ENCODE results near the gene GTF3C4.

Gene GTF3C4

DNA sequence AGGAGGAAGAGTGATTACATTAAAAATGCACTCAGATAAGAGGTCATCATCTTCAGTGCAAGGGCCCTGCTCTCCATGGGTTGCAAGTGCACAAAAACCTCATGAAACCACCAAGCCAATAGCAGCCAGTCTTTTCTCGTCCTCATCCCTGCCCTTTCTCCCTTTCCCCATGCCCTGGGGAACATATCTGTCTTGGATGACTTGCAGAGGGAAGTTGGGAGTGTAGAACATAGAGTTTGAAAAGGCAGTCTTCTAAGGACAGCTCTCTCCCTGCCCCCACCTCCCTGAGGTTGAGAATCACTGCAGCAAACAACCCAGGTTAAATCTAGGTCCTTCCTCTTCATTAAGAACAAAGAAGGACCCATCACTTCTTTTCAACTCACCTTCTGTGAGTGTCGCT is 22.5 kb upstream of the GTF3C4 start:
- no peak for DNase-seq

DNA sequence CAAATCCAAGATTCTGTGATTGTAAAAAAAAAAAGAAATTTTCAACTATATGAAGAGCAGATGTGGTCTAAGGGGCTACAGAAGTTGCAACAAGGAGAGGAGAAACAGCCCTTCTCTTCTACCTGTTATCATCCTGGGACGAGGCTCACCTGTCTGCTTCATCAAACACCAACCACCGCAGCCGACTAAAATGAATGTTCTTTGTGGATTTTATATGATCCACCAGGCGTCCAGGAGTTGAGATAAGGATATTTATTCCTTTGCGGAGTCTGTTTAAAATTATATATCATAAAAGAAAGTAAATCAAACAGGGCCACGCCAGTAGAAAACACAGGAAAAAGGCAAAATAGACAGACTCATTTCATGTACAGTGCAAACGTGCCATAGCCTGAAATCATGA is 22.0 kb upstream of the GTF3C4 start:
- DNase-seq = no peak

DNA sequence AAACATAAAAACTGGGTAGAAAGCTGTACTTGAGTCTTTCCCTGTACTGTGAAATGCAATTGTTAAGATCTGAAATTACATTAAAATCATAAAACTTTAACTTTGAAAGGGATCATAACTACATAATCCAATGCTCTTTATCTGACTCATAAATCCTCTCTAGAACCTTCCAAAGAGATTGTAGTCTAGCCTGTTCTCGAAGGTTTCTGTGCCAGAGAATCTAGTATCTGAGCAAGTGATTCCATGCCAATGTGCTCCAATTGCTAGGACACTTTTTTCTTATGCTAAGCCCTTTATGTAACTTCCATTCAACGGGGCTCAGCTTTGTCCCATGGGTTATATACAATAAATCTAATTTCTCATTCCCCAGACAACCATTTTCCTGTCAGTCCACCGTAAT is 21.6 kb upstream of the GTF3C4 start:
- DNase-seq = no peak

DNA sequence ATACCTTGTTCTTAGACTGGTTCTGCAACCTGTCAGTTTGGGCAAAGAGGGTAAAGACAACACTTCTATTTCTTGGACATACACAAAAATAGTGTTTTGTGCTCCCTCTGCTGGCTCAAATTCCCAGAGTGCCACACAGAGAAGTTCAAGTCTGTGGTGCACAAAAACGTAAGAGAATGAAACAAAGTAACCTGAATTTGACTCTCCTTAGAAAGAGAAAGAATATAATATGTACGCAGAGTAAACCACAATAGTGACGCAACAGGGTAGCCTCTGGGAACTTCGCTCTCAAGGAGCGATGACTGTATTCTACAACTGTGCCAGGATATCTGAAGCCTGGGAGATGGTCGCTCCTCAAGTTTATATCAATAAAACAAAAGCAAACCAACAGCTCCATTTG is 19.0 kb upstream of the GTF3C4 start:
- DNase-seq = no peak

DNA sequence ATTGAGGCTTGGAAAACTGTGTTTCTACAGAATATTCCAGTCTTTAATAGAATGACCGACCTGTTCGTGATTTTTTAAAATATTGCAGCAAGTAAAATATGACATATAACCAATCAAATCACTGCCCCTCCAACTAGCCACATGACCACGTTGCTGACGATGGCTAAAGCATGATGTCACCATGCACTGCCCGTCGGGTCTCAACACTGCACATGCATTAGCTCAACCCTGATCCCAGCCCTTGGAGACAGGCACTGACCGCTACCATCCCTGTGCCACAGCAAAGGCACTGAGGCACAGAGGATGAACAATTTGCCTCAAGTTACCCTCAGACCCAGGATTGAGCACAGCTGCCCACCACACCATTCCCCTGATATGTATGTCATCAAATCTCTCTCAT is 14.0 kb upstream of the GTF3C4 start:
- DNase-seq = no peak

DNA sequence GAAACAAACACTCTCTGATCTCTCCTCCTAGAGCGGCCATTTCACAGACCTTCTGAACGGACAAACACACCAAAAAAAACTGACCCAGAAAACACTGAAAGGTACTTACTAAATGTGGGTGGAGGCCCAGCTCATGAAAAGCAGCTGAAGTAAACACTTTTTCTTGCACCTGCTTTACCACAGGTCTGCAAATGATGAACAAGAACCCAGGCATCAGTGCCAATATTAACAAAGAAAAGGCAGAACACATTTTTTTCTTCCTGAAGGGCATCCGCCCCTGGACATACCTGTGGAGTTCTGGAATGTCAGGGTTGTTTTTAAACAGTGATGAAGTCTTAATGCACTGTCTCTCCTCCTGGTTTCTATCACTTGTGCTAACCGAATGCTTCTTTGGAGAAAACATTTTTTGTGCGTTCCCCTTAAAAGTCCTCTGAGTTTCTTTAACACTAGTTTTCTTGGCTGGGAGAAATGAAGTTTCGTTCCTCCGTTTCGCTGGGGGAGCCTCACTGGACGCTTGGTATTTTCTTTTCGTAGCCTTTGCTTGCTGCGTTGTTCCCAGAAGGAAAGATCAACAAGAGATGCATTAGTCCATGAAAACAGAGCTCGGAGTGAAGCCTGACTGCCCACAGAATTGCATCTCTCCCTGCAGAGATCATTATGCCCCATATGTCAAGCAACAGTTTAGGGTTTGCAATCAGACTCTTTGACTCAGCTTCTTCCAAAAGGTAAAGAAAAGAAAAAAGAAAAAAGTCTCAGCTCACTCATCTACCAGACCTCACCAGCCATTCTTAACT is 7.9 kb upstream of the GTF3C4 start:
- no peak for DNase-seq

DNA sequence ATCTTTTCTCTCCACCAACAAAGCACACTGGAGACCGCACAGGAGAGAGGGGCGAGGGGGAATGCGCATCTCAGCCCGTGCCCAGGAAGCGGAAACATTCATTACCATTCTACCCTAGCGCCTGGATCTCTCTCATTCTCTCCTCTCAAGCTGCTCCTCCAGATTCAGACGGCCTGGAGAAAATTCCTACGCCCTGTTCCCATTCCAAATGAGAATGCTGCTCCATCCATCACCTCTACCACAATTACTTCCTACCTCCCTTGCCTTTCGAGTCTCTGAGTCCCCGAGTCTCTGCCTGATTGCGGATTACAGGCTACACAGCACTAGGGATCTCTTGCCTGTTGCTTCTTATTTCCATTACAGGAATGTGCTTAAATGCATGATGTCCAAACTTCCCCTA is 7.1 kb upstream of the GTF3C4 start:
- no peak for DNase-seq

DNA sequence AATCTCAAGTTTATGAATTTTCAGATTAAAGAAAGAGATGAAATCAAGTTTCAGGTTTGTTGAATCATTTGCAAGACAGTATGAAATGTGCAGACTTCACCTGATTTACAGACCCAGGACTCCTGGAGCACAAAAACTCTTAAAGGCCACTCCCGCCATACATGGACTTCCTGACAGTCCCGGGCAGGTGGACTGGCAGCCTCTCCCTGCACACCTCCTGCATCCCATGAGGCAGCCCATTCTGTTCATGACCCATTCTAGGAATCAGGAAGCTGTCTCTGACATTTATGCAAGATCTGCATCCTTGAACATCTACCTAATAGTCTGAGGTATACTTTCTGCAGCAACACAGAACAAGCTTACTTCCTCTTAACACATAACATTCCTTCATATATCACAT is 6.4 kb upstream of the GTF3C4 start:
- no peak for DNase-seq

DNA sequence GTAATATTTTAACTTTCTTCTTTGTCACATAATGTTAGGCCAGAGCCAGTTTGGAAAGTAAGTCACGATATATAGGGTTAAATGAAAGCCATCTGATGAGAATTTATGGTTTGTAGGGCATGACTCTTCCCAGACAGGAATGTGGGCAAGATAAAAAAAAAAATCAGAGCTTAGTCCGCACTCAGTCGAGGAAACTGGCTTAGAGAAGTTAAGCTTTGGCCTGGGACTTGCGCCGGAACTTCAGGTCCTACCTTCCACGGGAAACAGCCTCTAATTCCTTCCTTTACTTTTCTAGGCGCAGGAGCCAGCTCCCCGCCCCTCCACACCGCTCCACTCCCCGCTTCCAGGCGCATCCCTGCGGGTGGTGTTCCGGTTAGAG is 956 bp upstream of the GTF3C4 start:
- DNase-seq = no peak

DNA sequence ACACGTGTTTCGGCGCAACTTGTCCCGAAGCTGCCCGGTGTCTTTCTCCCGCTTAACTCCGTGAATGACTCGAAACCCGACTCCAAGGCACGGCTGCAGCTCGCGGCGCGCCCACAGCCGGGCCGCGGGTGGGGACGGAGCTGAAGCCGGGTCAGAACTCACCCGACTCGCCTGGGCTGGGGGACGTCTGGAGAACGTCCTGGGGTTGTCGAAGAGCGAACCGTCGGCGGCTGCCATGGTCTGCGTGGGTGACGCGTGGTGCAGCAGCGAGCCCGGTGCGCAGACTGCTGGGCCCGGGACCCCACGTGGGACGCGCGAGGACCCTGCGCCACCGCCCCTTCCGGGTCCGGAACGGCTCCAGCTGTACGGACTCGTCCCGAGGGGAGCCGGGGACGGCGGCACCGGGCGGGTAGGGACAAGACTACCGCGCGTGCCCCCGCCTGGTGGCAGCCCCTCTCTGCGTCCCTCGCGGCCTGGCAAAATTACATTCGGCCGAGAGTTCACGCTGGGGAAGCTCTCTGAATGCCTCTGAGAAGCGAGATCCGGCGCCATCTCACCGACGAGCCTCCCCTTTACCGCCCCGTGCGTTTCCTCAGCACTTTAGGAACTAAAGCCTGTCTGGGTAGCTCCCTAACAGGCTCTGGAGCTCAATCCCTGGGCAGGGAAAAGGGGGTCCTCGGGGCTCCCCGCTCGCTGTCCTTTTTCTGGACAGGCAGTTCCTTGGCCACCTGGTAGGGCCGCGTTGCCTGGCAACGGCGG is 387 bp upstream of the GTF3C4 start, which contains the start of gene DDX31:
DDX31 (minus strand) TSS at position 286 of the 759 bp plus-strand sequence; CDS start at position 237, 49 bp downstream.
- DNase-seq = peak; percentile 84

DNA sequence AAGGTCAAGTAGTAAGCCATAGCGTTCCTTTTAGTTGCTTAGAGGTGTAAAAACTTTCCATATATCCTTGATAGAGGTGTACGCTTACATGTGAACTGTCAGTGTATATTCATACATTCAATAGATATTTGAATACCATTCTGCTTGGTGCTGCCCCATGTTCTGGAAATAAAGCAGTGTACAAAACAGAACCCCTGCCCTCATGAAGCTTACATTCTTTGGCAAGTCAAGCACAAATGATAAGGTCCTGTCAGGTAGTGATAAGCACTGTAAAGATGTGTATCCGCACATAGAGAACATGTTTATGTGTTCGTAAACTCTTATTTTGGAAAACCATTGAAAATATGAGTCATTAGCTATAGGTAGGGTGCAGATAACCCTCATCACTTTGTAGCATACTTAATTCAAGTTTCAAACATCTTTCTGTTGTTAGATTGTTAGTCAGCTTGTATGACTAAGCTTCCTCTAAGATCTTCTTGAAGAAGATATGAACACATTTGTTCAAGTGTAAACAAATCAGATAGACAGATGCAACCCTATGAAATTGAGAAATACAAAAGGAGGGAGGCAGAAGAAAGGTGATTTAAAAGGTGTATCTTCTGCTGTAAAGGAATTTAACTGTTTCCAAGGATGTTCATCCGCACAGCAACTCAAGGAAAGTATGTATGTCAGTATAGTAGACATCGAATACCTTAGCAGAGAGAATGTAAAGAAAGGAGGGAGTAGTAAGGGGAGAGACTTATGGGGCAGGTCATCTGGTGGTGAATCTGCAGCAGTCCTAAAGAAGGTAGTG is 1.6 kb downstream of the GTF3C4 start:
- no peak for DNase-seq

DNA sequence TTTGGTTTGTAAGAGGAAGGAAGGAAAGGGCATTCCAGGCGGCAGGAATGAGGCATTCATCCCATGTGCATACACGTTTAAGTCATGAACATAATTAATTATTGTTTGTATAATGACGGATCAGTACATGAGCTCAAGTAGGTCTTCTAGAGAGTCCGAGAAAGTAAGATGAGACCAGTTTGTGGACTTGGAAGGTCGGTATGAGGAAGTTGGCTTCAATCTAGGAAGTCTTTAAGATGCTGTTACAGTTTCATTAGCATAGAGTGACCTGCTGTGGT is 2.1 kb downstream of the GTF3C4 start:
- DNase-seq = no peak

DNA sequence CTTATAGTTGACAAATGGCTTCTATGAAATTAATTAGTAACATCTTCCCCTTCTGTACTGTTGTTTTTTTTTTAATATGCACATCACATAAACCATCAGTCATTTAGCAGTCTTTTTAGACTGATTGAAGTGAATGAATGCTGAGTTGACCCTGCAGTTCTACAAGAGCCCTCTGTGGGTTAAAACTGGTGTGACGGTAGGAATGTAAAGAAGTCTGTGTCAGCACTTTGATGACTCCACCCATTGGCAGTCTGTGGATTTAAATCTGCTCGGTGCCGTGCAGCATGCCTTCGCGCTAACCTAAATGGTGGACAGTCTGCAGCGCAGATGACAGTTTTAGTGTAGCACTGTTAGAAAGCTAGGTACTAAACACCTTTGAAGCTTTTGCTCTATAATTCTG is 3.1 kb downstream of the GTF3C4 start:
- no peak for DNase-seq

DNA sequence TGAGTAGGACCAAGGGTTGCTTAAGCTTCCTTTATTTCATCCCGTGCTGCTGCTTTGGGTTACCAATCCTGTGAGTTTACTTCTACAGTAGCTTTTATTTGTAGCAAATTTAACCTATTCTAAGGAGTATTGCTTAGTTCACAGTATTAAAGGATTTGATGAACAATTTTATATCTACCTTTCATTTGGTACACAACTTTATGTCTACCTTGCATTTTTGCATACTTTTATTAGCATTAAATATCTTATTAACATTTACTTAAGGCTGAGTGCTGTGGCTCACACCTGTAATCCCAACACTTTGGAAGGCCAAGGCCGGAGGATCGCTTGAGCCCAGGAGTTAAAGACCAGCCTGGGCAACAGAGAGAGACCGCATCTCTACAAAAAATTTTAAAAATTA is 4.2 kb downstream of the GTF3C4 start:
- no peak for DNase-seq

DNA sequence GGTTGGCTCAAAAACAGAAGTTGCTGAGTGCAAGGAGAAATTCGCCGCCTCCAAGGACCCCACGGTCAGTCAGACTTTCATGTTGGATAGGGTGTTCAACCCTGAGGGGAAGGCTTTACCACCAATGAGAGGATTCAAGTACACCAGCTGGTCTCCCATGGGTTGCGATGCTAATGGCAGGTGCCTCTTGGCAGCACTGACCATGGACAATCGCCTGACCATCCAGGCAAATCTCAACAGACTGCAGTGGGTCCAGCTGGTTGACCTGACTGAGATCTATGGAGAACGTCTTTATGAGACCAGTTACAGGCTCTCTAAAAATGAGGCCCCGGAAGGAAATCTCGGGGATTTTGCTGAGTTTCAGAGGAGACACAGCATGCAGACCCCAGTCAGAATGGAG is 7.7 kb downstream of the GTF3C4 start:
- DNase-seq = no peak

DNA sequence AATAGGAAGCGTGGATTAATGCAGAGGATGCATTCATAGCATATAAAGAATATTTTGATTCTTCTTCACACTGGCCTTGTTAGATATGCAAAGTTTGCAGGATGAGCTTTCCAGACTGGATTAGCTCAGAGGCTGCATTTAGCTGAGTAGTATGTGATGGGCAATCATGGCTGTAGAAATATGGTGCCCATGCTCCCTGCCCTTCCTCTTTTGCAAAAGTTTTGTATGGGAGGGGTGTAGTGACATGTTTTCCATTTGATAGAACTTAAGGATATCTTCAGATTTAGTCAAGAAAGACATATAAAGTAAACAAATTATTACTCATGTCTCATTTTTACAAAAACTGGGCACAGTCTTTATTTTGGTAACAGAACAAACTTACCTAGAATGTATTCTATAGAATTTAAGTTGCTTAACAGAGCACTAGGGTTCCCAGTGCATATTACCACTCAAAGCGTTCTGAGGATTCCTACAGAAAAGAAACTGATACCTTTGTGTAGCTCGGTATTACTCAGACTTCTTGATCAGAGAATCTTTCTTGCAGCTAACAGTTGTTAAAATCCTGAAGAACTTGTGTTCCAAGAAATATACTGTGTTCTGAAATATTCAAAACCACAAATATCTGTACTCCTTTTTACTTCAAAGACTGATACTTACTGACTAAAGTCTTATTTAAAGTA is 9.8 kb downstream of the GTF3C4 start:
- DNase-seq = no peak

DNA sequence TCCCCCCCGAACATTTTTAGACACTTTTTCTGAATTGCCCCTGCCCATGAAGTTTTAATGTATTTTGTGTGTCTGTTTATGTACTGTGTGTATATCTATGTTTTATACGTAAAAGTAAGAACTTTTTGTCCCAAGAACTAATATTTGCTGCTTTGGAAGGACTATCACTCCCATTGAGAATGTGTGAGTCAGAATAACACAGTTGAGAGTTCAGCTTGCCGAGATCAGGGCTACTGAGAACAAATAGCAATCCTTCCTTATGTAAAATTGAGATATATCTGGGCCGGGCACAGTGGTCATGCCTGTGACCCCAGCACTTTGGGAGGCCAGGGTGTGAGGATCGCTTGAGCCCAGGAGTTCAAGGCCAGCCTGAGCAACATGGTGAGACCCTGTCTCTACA is 11.3 kb downstream of the GTF3C4 start:
- no peak for DNase-seq

DNA sequence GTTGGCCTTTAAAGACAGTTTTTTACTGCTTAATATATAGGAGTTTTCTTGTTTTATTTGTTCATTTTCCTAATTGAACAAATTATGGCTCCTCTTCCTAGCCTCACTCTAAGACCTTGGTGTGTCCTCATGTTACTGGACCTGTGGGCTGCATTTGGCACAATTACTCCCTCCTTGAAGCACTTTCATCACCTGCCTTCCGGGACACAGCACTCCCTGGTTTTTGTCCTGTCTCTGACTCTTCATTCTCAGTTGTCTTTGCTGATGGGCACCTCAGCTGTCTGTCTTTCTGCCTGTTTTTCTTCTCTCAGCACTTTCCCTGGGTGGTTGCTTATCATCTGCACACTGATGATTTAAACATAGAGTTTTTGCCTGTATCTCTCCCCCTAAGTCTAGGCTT is 13.6 kb downstream of the GTF3C4 start:
- DNase-seq = no peak

DNA sequence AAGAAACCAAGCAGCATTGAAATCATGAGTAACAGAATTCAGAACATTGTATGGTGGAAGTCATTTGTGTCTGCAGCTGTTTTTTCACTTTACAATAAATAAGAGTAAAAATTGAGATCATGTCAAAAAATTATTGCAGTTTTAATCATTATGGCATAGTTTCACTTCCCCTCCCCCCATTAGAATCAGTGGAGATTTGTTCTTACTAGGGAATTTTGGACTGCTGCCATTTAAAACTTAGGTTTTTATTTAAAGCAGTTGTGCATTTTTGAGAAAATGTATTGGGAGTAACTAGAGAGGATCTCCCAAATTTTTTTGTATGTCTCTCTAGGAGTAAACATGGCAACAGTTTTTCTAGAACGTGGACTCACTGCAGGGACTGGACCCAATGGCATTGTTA is 20.4 kb downstream of the GTF3C4 start:
- no peak for DNase-seq

DNA sequence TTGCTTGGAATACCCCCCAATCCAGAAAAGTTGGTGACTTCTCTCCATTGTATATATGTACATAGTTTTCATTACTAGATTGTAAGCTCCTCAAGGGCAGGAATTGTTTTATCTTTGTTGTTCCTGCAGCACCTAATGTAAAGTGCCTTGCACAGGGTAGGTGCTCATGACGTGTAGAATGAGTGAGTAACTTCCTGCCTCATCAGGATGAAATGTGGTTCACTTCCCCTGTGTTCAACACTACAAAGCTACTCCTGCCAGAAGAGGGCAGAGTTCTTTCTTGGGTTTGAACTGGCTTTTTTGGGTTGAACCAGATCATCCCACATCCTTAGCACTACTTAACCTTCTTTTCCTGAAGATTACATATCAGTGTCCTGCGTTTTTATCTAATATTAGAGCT is 23.9 kb downstream of the GTF3C4 start:
- no peak for DNase-seq

DNA sequence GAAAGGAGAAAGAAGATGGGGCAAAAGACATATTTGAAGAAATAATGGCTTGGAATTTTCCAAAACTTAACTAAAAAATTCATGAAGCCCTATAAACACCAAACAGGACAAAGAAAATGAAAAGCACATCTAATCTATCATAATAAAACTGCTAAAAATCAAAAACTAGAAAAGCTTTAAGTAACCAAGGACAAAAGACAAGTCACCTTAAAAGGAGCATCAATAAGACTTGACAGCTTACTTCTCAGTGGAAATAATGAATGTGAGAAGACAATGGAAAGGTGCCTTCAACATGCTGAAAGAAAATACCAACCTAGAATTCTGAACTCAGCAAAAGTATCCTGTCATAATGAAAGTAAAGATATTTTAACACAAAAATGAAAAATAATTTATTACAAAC is 27.0 kb downstream of the GTF3C4 start:
- no peak for DNase-seq

DNA sequence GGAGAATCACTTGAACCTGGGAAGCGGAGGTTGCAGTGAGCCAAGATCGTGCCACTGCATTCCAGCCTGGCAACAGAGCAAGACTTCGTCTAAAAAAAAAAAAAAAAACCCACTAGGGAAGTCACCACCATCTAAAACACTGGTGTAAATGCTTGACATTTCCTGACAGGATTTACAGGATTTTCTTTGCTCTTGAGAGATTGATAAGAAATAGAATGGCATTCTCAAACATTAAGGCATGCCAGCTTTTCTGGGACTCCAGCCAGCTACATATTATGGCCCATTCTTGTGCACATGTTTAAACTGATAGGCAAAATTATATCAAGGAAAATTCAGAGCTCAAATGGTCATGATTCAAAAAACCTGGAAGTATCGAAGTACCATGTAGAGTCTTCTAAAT is 28.7 kb downstream of the GTF3C4 start:
- no peak for DNase-seq

DNA sequence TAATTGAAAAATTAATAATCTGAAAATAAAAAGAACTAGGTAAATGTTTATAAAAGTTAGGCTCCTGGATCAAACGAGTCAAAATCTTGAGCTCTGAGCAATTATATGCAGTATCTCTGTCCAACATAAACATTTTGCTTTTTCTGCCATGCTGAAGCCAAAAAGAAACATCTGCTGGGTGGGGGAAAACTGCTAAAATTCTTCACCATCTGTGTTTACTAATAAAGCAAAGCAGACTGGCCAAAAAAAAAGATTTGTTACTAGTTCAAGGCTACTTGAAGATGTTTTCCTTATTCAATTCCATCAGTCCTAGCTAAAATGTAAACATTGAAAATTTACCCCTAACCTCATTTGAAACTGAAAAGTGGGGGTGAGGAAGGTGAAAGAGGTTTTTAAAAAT is 29.7 kb downstream of the GTF3C4 start:
- no peak for DNase-seq

Data from activated CD4-positive, alpha-beta T cell treated with anti-CD3 and anti-CD28 coated beads, Interleukin-2, amount 50 U/mL, for 1 hour (primary cell).